Measurements from ENCODE around the gene CCNYL1. TPM values are rescaled to one million over a fixed set of nuclear protein-coding genes. Genes with fewer than 3 reads are reported as not detected.
"Not testable (repeated sequence)": the region's sequence is repeated elsewhere in the genome, so short reads cannot be mapped to it uniquely, and the experiment has no call there.

CCNYL1 gene
- total RNA-seq, 1 donor from 2014 or later, result 27.3 TPM

- DNase-seq (ENCODE audit: low read depth in 2 of 2), result not testable (repeated sequence)
Observed at GRCh38 chr2:207696911-207697310, 14.5 kb upstream of the CCNYL1 start.

GRCh38 chr2:207697411-207697810 is 14.0 kb upstream of the CCNYL1 start:
- DNase-seq (ENCODE audit: low read depth in 2 of 2), result no peak

- DNase-seq (ENCODE audit: low read depth in 2 of 2), result no peak
Observed at GRCh38 chr2:207698301-207698700, 13.1 kb upstream of the CCNYL1 start.

- no peak for DNase-seq (ENCODE audit: low read depth in 2 of 2)
Observed at GRCh38 chr2:207704078-207704477, 7.4 kb upstream of the CCNYL1 start.

GRCh38 chr2:207704671-207705070 is 6.8 kb upstream of the CCNYL1 start:
- no peak for DNase-seq (ENCODE audit: low read depth in 2 of 2)

- no peak for DNase-seq (ENCODE audit: low read depth in 2 of 2)
Observed at GRCh38 chr2:207706936-207707860, 4.2 kb upstream of the CCNYL1 start.

- DNase-seq (ENCODE audit: low read depth in 2 of 2), result peak in 1 of 2 donors; percentile 49
Observed at GRCh38 chr2:207711750-207712530, 500 bp downstream of the CCNYL1 start.

GRCh38 chr2:207716056-207716455 is 4.6 kb downstream of the CCNYL1 start:
- DNase-seq (ENCODE audit: low read depth in 2 of 2), result peak in 1 of 2 donors; percentile 77

GRCh38 chr2:207718521-207718920 is 7.1 kb downstream of the CCNYL1 start:
- no peak for DNase-seq (ENCODE audit: low read depth in 2 of 2)

GRCh38 chr2:207719008-207719407 is 7.6 kb downstream of the CCNYL1 start:
- DNase-seq (ENCODE audit: low read depth in 2 of 2), result no peak

GRCh38 chr2:207719655-207720054 is 8.2 kb downstream of the CCNYL1 start:
- not testable (repeated sequence) for DNase-seq (ENCODE audit: low read depth in 2 of 2)

- no peak for DNase-seq (ENCODE audit: low read depth in 2 of 2)
Observed at GRCh38 chr2:207720517-207721187, 9.2 kb downstream of the CCNYL1 start.

- no peak for DNase-seq (ENCODE audit: low read depth in 2 of 2)
Observed at GRCh38 chr2:207722773-207723424, 11.5 kb downstream of the CCNYL1 start.

GRCh38 chr2:207723425-207723787 is 12.0 kb downstream of the CCNYL1 start:
- DNase-seq (ENCODE audit: low read depth in 2 of 2), result not testable (repeated sequence)

GRCh38 chr2:207724113-207724512 is 12.7 kb downstream of the CCNYL1 start:
- no peak for DNase-seq (ENCODE audit: low read depth in 2 of 2)

GRCh38 chr2:207725873-207726578 is 14.6 kb downstream of the CCNYL1 start:
- DNase-seq (ENCODE audit: low read depth in 2 of 2), result peak; percentile 17 to 72

GRCh38 chr2:207727261-207727660 is 15.8 kb downstream of the CCNYL1 start:
- DNase-seq (ENCODE audit: low read depth in 2 of 2), result peak in 1 of 2 donors; percentile 20

GRCh38 chr2:207729465-207729998 is 18.1 kb downstream of the CCNYL1 start:
- no peak for DNase-seq (ENCODE audit: low read depth in 2 of 2)

- DNase-seq (ENCODE audit: low read depth in 2 of 2), result no peak
Observed at GRCh38 chr2:207731138-207731537, 19.7 kb downstream of the CCNYL1 start.

- DNase-seq (ENCODE audit: low read depth in 2 of 2), result no peak
Observed at GRCh38 chr2:207733597-207734240, 22.3 kb downstream of the CCNYL1 start.
